Transverse colon (tissue), 4 donors: ENCODE data around the gene ARL4C.

Experiments
- EP300 ChIP-seq: sonication (generic); formaldehyde crosslinking; IDR thresholded peaks from one replicate; pipeline ENCODE4 v1.6.1; 2017; ENCODE audit warnings: antibody characterized with exemption, low read depth
- POLR2A ChIP-seq: fragments of 450-650 bp; IDR thresholded peaks from one replicate; pipeline ENCODE4 v1.6.1; 2016; ENCODE audit warnings: antibody characterized with exemption, mild to moderate bottlenecking, moderate library complexity
- POLR2AphosphoS5 ChIP-seq, 3 donors: sonication (generic); formaldehyde crosslinking; IDR thresholded peaks; one replicate each; pipeline ENCODE4 v1.6.1; 2016; ENCODE audit warnings: antibody characterized with exemption in 3 of 3
- TF ChIP-seq, protein P1 (sequence below), 5 experiments: fragments of 200-600 bp in 3 of 5; fragments of 450-650 bp in 2 of 5; sonication (generic) in 3 of 5; IDR thresholded peaks; 1 replicate in 2 of 5; 2 replicates in 3 of 5; pipeline ENCODE4 v1.5.1; 2016 to 2017; ENCODE audit warnings: antibody characterized with exemption in 5 of 5, inconsistent platforms in 3 of 5, mild to moderate bottlenecking in 2 of 5, moderate library complexity in 1 of 5

- TF ChIP-seq, protein P1, sequence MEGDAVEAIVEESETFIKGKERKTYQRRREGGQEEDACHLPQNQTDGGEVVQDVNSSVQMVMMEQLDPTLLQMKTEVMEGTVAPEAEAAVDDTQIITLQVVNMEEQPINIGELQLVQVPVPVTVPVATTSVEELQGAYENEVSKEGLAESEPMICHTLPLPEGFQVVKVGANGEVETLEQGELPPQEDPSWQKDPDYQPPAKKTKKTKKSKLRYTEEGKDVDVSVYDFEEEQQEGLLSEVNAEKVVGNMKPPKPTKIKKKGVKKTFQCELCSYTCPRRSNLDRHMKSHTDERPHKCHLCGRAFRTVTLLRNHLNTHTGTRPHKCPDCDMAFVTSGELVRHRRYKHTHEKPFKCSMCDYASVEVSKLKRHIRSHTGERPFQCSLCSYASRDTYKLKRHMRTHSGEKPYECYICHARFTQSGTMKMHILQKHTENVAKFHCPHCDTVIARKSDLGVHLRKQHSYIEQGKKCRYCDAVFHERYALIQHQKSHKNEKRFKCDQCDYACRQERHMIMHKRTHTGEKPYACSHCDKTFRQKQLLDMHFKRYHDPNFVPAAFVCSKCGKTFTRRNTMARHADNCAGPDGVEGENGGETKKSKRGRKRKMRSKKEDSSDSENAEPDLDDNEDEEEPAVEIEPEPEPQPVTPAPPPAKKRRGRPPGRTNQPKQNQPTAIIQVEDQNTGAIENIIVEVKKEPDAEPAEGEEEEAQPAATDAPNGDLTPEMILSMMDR (IDR thresholded peaks at IDR 0.05): no peak
- TF ChIP-seq POLR2A (no peak), EP300 (no peak), POLR2AphosphoS5 (IDR thresholded peaks at IDR 0.05) (no peak)
Measured at GRCh38 chr2:234534515-234534914, 37.6 kb upstream of the ARL4C start.
